ENCODE results near the gene RAPGEF2. TPM values are rescaled to one million over a fixed set of nuclear protein-coding genes. Genes with fewer than 3 reads are reported as not detected.
"Not testable (repeated sequence)": the region's sequence is repeated elsewhere in the genome, so short reads cannot be mapped to it uniquely, and the experiment has no call there.

Gene RAPGEF2
- total and polyA plus RNA-seq, 2 donors (not counting 1 experiment from before 2014, with no cell fraction given), result 10.9 to 45.8 TPM

GRCh38 chr4:159086606-159087005 lies 16.3 kb upstream of the RAPGEF2 start:
- ChIA-PET CTCF (no interaction called here), POLR2A (no interaction called here)
- H2AFZ ChIP-seq (ENCODE audit: insufficient read depth, low read depth, low read length, poor library complexity, severe bottlenecking), result no peak overlapping the region
- Mint-ChIP-seq H3K27me3 (peaks cover 23% of the 10 kb centered on the region), H3K9me3 (ENCODE audit: insufficient read depth) (no peaks in the 10 kb centered on the region), H3K4me1 (no peaks in the 10 kb centered on the region), H3K4me3 (no peak overlapping the region), H3K27ac (no peak overlapping the region)
- H3K9me3 ChIP-seq (ENCODE audit: control extremely low read depth in 1 of 3, control insufficient read depth in 2 of 3, insufficient read depth in 1 of 3, low read length in 2 of 3), result peaks cover 0 to 1% (median 0%) of the 10 kb centered on the region in 3 donors
- no peaks in the 10 kb centered on the region for H3K79me2 ChIP-seq (ENCODE audit: control insufficient read depth, insufficient read depth, low read length)
- H3K4me1 ChIP-seq (ENCODE audit: control insufficient read depth in 2 of 2, insufficient read depth in 2 of 2, low read length in 2 of 2), result no peaks in the 10 kb centered on the region
- H3K4me3 ChIP-seq (ENCODE audit: control extremely low read depth in 1 of 5, extremely low read depth in 1 of 5, insufficient read depth in 1 of 5, low read depth in 2 of 5, low read length in 4 of 5), result no peak overlapping the region
- no peak overlapping the region for H3K27ac ChIP-seq (ENCODE audit: low read length in 2 of 2)
- no CpG with 5 or more reads among the region's 2 CpGs for WGBS (ENCODE audit: insufficient coverage)
- ATAC-seq (ENCODE audit: low read depth) (no peak), DNase-seq (no peak)
- peaks cover 0 to 2% (median 0%) of the 10 kb centered on the region in 4 experiments for H3K27me3 ChIP-seq (replicated peaks in 1 of 4; ENCODE audit: control extremely low read depth in 1 of 4, control insufficient read depth in 3 of 4, insufficient read depth in 4 of 4, low read length in 3 of 4)
- H4K20me1 ChIP-seq (ENCODE audit: control insufficient read depth, insufficient read depth, low read length, poor library complexity, severe bottlenecking), result no peaks in the 10 kb centered on the region
- no peak overlapping the region for H3K4me2 ChIP-seq (replicated peaks; ENCODE audit: low read depth, low read length, poor library complexity, severe bottlenecking)
- H3K36me3 ChIP-seq (replicated peaks in 1 of 2; ENCODE audit: control extremely low read depth in 1 of 2, control insufficient read depth in 1 of 2, extremely low read depth in 1 of 2, insufficient read depth in 2 of 2, low read length in 1 of 2), result no peaks in the 10 kb centered on the region
- intact Hi-C loops (cut with micrococcal nuclease), result no loop called here
- H3K9ac ChIP-seq (ENCODE audit: low read length), result no peak overlapping the region
- TF ChIP-seq, protein P1, sequence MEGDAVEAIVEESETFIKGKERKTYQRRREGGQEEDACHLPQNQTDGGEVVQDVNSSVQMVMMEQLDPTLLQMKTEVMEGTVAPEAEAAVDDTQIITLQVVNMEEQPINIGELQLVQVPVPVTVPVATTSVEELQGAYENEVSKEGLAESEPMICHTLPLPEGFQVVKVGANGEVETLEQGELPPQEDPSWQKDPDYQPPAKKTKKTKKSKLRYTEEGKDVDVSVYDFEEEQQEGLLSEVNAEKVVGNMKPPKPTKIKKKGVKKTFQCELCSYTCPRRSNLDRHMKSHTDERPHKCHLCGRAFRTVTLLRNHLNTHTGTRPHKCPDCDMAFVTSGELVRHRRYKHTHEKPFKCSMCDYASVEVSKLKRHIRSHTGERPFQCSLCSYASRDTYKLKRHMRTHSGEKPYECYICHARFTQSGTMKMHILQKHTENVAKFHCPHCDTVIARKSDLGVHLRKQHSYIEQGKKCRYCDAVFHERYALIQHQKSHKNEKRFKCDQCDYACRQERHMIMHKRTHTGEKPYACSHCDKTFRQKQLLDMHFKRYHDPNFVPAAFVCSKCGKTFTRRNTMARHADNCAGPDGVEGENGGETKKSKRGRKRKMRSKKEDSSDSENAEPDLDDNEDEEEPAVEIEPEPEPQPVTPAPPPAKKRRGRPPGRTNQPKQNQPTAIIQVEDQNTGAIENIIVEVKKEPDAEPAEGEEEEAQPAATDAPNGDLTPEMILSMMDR (IDR thresholded peaks at IDR 0.05), result no peak
- no peak for TF ChIP-seq EZH2 (IDR thresholded peaks at IDR 0.05; ENCODE audit: borderline replicate concordance, insufficient read depth, low read depth, low read length, poor library complexity, severe bottlenecking)

GRCh38 chr4:159090255-159090654 lies 12.6 kb upstream of the RAPGEF2 start:
- H3K4me3 ChIP-seq (ENCODE audit: control extremely low read depth in 1 of 5, extremely low read depth in 1 of 5, insufficient read depth in 1 of 5, low read depth in 2 of 5, low read length in 4 of 5), result no peak overlapping the region
- H3K27ac ChIP-seq (ENCODE audit: low read length in 2 of 2), result no peak overlapping the region
- H3K4me1 ChIP-seq (ENCODE audit: control insufficient read depth in 2 of 2, insufficient read depth in 2 of 2, low read length in 2 of 2), result no peaks in the 10 kb centered on the region
- WGBS (ENCODE audit: insufficient coverage), result no CpG with 5 or more reads among the region's 4 CpGs
- no peaks in the 10 kb centered on the region for H3K4me1 Mint-ChIP-seq
- no peak for ATAC-seq (ENCODE audit: low read depth)
- H3K27me3 ChIP-seq (replicated peaks in 1 of 4; ENCODE audit: control extremely low read depth in 1 of 4, control insufficient read depth in 3 of 4, insufficient read depth in 4 of 4, low read length in 3 of 4), result peaks cover 0 to 2% (median 0%) of the 10 kb centered on the region in 4 experiments
- TF ChIP-seq EZH2 (IDR thresholded peaks at IDR 0.05; ENCODE audit: borderline replicate concordance, insufficient read depth, low read depth, low read length, poor library complexity, severe bottlenecking), result no peak
- TF ChIP-seq, protein P1 (IDR thresholded peaks at IDR 0.05), result no peak
- peaks cover 22% of the 10 kb centered on the region for H3K27me3 Mint-ChIP-seq
- H2AFZ ChIP-seq (ENCODE audit: insufficient read depth, low read depth, low read length, poor library complexity, severe bottlenecking), result no peak overlapping the region
- no peaks in the 10 kb centered on the region for H4K20me1 ChIP-seq (ENCODE audit: control insufficient read depth, insufficient read depth, low read length, poor library complexity, severe bottlenecking)
- ChIA-PET CTCF (no interaction called here), POLR2A (no interaction called here)
- no peaks in the 10 kb centered on the region for H3K79me2 ChIP-seq (ENCODE audit: control insufficient read depth, insufficient read depth, low read length)
- H3K36me3 ChIP-seq (replicated peaks in 1 of 2; ENCODE audit: control extremely low read depth in 1 of 2, control insufficient read depth in 1 of 2, extremely low read depth in 1 of 2, insufficient read depth in 2 of 2, low read length in 1 of 2), result no peaks in the 10 kb centered on the region
- H3K4me3 Mint-ChIP-seq, result no peak overlapping the region
- DNase-seq, result no peak
- no peaks in the 10 kb centered on the region for H3K9me3 Mint-ChIP-seq (ENCODE audit: insufficient read depth)
- peaks cover 0 to 1% (median 0%) of the 10 kb centered on the region in 3 donors for H3K9me3 ChIP-seq (ENCODE audit: control extremely low read depth in 1 of 3, control insufficient read depth in 2 of 3, insufficient read depth in 1 of 3, low read length in 2 of 3)
- intact Hi-C loops (cut with micrococcal nuclease), result no loop called here
- H3K9ac ChIP-seq (ENCODE audit: low read length), result no peak overlapping the region
- no peak overlapping the region for H3K4me2 ChIP-seq (replicated peaks; ENCODE audit: low read depth, low read length, poor library complexity, severe bottlenecking)
- H3K27ac Mint-ChIP-seq, result no peak overlapping the region

DNA sequence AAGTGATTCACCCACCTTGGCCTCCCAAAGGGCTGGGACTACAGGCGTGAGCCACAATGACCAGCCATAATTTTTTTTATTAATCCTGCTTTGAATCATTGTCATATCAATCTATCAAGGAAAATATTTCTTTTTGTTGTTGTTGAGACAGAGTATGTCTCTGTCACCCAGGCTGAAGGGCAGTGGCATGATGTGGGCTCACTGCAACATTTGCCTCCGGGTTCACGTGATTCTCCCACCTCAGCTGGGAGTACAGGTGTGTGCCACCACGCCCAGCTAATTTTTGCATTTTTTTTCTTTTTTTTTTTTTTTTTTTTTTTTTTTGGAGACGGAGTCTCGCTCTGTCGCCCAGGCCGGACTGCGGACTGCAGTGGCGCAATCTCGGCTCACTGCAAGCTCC lies 8.7 kb upstream of the RAPGEF2 start:
- CTCF ChIA-PET, result not testable (repeated sequence)

More for the DNA sequence above, 8.7 kb upstream of the RAPGEF2 start:
- H2AFZ ChIP-seq (ENCODE audit: insufficient read depth, low read depth, low read length, poor library complexity, severe bottlenecking); H3K9ac ChIP-seq (ENCODE audit: low read length); H3K4me3 ChIP-seq (ENCODE audit: control extremely low read depth in 1 of 5, extremely low read depth in 1 of 5, insufficient read depth in 1 of 5, low read depth in 2 of 5, low read length in 4 of 5); POLR2A ChIA-PET; H3K79me2 ChIP-seq (ENCODE audit: control insufficient read depth, insufficient read depth, low read length); intact Hi-C loops (cut with micrococcal nuclease); H3K4me3 Mint-ChIP-seq; H4K20me1 ChIP-seq (ENCODE audit: control insufficient read depth, insufficient read depth, low read length, poor library complexity, severe bottlenecking); H3K9me3 Mint-ChIP-seq (ENCODE audit: insufficient read depth); H3K9me3 ChIP-seq (ENCODE audit: control extremely low read depth in 1 of 3, control insufficient read depth in 2 of 3, insufficient read depth in 1 of 3, low read length in 2 of 3); H3K27ac Mint-ChIP-seq; H3K27me3 ChIP-seq (replicated peaks in 1 of 4; ENCODE audit: control extremely low read depth in 1 of 4, control insufficient read depth in 3 of 4, insufficient read depth in 4 of 4, low read length in 3 of 4); ATAC-seq (ENCODE audit: low read depth); H3K4me1 Mint-ChIP-seq; H3K4me2 ChIP-seq (replicated peaks; ENCODE audit: low read depth, low read length, poor library complexity, severe bottlenecking); H3K36me3 ChIP-seq (replicated peaks in 1 of 2; ENCODE audit: control extremely low read depth in 1 of 2, control insufficient read depth in 1 of 2, extremely low read depth in 1 of 2, insufficient read depth in 2 of 2, low read length in 1 of 2); H3K4me1 ChIP-seq (ENCODE audit: control insufficient read depth in 2 of 2, insufficient read depth in 2 of 2, low read length in 2 of 2); H3K27ac ChIP-seq (ENCODE audit: low read length in 2 of 2); DNase-seq: not testable (repeated sequence)
- H3K27me3 Mint-ChIP-seq, result peaks cover 21% of the 10 kb centered on the region
- 100% methylated on average over 1 of the region's 11 CpGs for WGBS (ENCODE audit: insufficient coverage)

Measured in B cell (primary cell).